ENCODE data around the gene C17orf67.

Gene C17orf67

GRCh38 chr17:56803071-56803470 lies 30.6 kb downstream of the C17orf67 start:
- Mint-ChIP-seq H3K9me3 (no peaks in the 10 kb centered on the region), H3K36me3 (no peaks in the 10 kb centered on the region), H3K4me3 (no peak overlapping the region), H3K27ac (no peak overlapping the region), H3K4me1 (no peaks in the 10 kb centered on the region)
- DNase-seq (ENCODE audit: low spot score in 2 of 2) = no peak
- ATAC-seq = no peak

- Mint-ChIP-seq H3K27ac (no peak overlapping the region), H3K4me3 (no peak overlapping the region), H3K9me3 (no peaks in the 10 kb centered on the region), H3K36me3 (no peaks in the 10 kb centered on the region), H3K4me1 (no peaks in the 10 kb centered on the region)
- no peak for DNase-seq (ENCODE audit: low spot score in 2 of 2)
- no peak for ATAC-seq
Measured at GRCh38 chr17:56801459-56802178, 32.1 kb downstream of the C17orf67 start.

GRCh38 chr17:56798916-56799315 lies 34.8 kb downstream of the C17orf67 start:
- Mint-ChIP-seq H3K9me3 (no peaks in the 10 kb centered on the region), H3K4me1 (no peaks in the 10 kb centered on the region), H3K27ac (no peak overlapping the region), H3K4me3 (no peak overlapping the region), H3K36me3 (no peaks in the 10 kb centered on the region)
- DNase-seq (ENCODE audit: low spot score in 2 of 2) (no peak), ATAC-seq (no peak)

GRCh38 chr17:56796536-56796935 lies 37.2 kb downstream of the C17orf67 start:
- peaks cover 4% of the 10 kb centered on the region for H3K9me3 Mint-ChIP-seq
- no peak overlapping the region for H3K4me3 Mint-ChIP-seq

GRCh38 chr17:56795221-56795865 lies 38.4 kb downstream of the C17orf67 start:
- DNase-seq (ENCODE audit: low spot score in 2 of 2) = no peak
- no peak for ATAC-seq
- peaks cover 15% of the 10 kb centered on the region for H3K36me3 Mint-ChIP-seq
- H3K9me3 Mint-ChIP-seq = peaks cover 4% of the 10 kb centered on the region
- H3K4me3 Mint-ChIP-seq = no peak overlapping the region
- no peak overlapping the region for H3K27ac Mint-ChIP-seq
- H3K4me1 Mint-ChIP-seq = peaks cover 6% of the 10 kb centered on the region

More at GRCh38 chr17:56796536-56796935, 37.2 kb downstream of the C17orf67 start:
- ATAC-seq (no peak), DNase-seq (ENCODE audit: low spot score in 2 of 2) (no peak)
- Mint-ChIP-seq H3K27ac (no peak overlapping the region), H3K4me1 (peaks cover 6% of the 10 kb centered on the region), H3K36me3 (peaks cover 15% of the 10 kb centered on the region)

- no peak for ATAC-seq
- Mint-ChIP-seq H3K9me3 (peaks cover 4% of the 10 kb centered on the region), H3K27ac (no peak overlapping the region), H3K4me1 (peaks cover 6% of the 10 kb centered on the region), H3K4me3 (no peak overlapping the region), H3K36me3 (peaks cover 15% of the 10 kb centered on the region)
- DNase-seq (ENCODE audit: low spot score in 2 of 2) = no peak
Measured at GRCh38 chr17:56793957-56794356, 39.8 kb downstream of the C17orf67 start.

- H3K4me3 Mint-ChIP-seq = no peak overlapping the region
- H3K4me1 Mint-ChIP-seq = peaks cover 6% of the 10 kb centered on the region
- no peak for DNase-seq (ENCODE audit: low spot score in 2 of 2)
- H3K27ac Mint-ChIP-seq = peak overlapping the region; percentile 89
- ATAC-seq = no peak
- H3K36me3 Mint-ChIP-seq = peaks cover 15% of the 10 kb centered on the region
- H3K9me3 Mint-ChIP-seq = peaks cover 4% of the 10 kb centered on the region
Measured at GRCh38 chr17:56793531-56793930, 40.2 kb downstream of the C17orf67 start.

- H3K4me3 Mint-ChIP-seq = no peak overlapping the region
- no peak for DNase-seq (ENCODE audit: low spot score in 2 of 2)
- H3K4me1 Mint-ChIP-seq = peaks cover 14% of the 10 kb centered on the region
- no peak for ATAC-seq
- peak overlapping the region; percentile 89 for H3K27ac Mint-ChIP-seq
- H3K36me3 Mint-ChIP-seq = peaks cover 17% of the 10 kb centered on the region
- peaks cover 4% of the 10 kb centered on the region for H3K9me3 Mint-ChIP-seq
Measured at GRCh38 chr17:56792267-56792666, 41.5 kb downstream of the C17orf67 start.

- Mint-ChIP-seq H3K9me3 (peaks cover under 1% of the 10 kb centered on the region), H3K27ac (peak overlapping the region; percentile 95), H3K36me3 (peaks cover 11% of the 10 kb centered on the region), H3K4me3 (peak overlapping the region; percentile 52), H3K4me1 (peaks cover 34% of the 10 kb centered on the region)
- ATAC-seq = peak; percentile 99
- DNase-seq (ENCODE audit: low spot score in 2 of 2) = peak; percentile 23 to 70
Measured at GRCh38 chr17:56786989-56787482, 46.7 kb downstream of the C17orf67 start.

- no peaks in the 10 kb centered on the region for H3K9me3 Mint-ChIP-seq
- ATAC-seq (no peak), DNase-seq (ENCODE audit: low spot score in 2 of 2) (no peak)
- peaks cover 33% of the 10 kb centered on the region for H3K4me1 Mint-ChIP-seq
- peaks cover 9% of the 10 kb centered on the region for H3K36me3 Mint-ChIP-seq
- peak overlapping the region; percentile 95 for H3K27ac Mint-ChIP-seq
- H3K4me3 Mint-ChIP-seq = peak overlapping the region; percentile 52
Measured at GRCh38 chr17:56785997-56786680, 47.6 kb downstream of the C17orf67 start.

- ATAC-seq = no peak
- Mint-ChIP-seq H3K9me3 (no peaks in the 10 kb centered on the region), H3K4me1 (peaks cover 37% of the 10 kb centered on the region), H3K4me3 (no peak overlapping the region), H3K36me3 (peaks cover 9% of the 10 kb centered on the region), H3K27ac (peak overlapping the region; percentile 95)
- DNase-seq (ENCODE audit: low spot score in 2 of 2) = no peak
Measured at GRCh38 chr17:56785405-56785804, 48.3 kb downstream of the C17orf67 start.

- DNase-seq (ENCODE audit: low spot score in 2 of 2) (no peak), ATAC-seq (no peak)
- Mint-ChIP-seq H3K36me3 (peaks cover 8% of the 10 kb centered on the region), H3K4me1 (peaks cover 47% of the 10 kb centered on the region), H3K4me3 (no peak overlapping the region), H3K27ac (no peak overlapping the region), H3K9me3 (no peaks in the 10 kb centered on the region)
Measured at GRCh38 chr17:56782338-56782737, 51.4 kb downstream of the C17orf67 start.

GRCh38 chr17:56781906-56782305 lies 51.8 kb downstream of the C17orf67 start:
- H3K4me1 Mint-ChIP-seq = peaks cover 43% of the 10 kb centered on the region

GRCh38 chr17:56779898-56780777 lies 53.6 kb downstream of the C17orf67 start:
- peak overlapping the region; percentile 81 for H3K27ac Mint-ChIP-seq
- H3K36me3 Mint-ChIP-seq = no peaks in the 10 kb centered on the region
- H3K9me3 Mint-ChIP-seq = no peaks in the 10 kb centered on the region
- peaks cover 25% of the 10 kb centered on the region for H3K4me1 Mint-ChIP-seq
- ATAC-seq = peak; percentile 97
- DNase-seq (ENCODE audit: low spot score in 2 of 2) = peak; percentile 95 to 96
- H3K4me3 Mint-ChIP-seq = peak overlapping the region; percentile 82

More at GRCh38 chr17:56781906-56782305, 51.8 kb downstream of the C17orf67 start:
- H3K9me3 Mint-ChIP-seq = no peaks in the 10 kb centered on the region
- no peak overlapping the region for H3K4me3 Mint-ChIP-seq
- no peak overlapping the region for H3K27ac Mint-ChIP-seq
- ATAC-seq (no peak), DNase-seq (ENCODE audit: low spot score in 2 of 2) (no peak)
- H3K36me3 Mint-ChIP-seq = peaks cover 3% of the 10 kb centered on the region

- ATAC-seq = no peak
- no peaks in the 10 kb centered on the region for H3K9me3 Mint-ChIP-seq
- peak overlapping the region; percentile 82 for H3K4me3 Mint-ChIP-seq
- H3K27ac Mint-ChIP-seq = peak overlapping the region; percentile 81
- H3K36me3 Mint-ChIP-seq = no peaks in the 10 kb centered on the region
- DNase-seq (ENCODE audit: low spot score in 2 of 2) = no peak
- H3K4me1 Mint-ChIP-seq = peaks cover 22% of the 10 kb centered on the region
Measured at GRCh38 chr17:56779322-56779721, 54.4 kb downstream of the C17orf67 start.
